HepG2 (cell line): ENCODE measurements around the gene HYAL1. TPM values are rescaled to one million over a fixed set of nuclear protein-coding genes. Genes with fewer than 3 reads are reported as not detected.
A peak's percentile ranks its signal among the peaks of the same experiment; 100 is the strongest.

Experiments used
- ATF7-NPFF ChIP-seq: sonication (generic); formaldehyde crosslinking; IDR thresholded peaks from 2 replicates; pipeline ENCODE4 v1.8.1; 2023; ENCODE audit warnings: mild to moderate bottlenecking, low read depth, missing genetic modification reagents, moderate library complexity
- CEBPG ChIP-seq: IDR thresholded peaks from 2 replicates; pipeline ENCODE4 v1.6.1; 2016
- E2F2 ChIP-seq: sonication (generic); formaldehyde crosslinking; IDR thresholded peaks from 2 replicates; pipeline ENCODE4 v1.4.0; 2020; ENCODE audit warnings: missing genetic modification reagents, borderline replicate concordance
- HIVEP1 ChIP-seq: sonication (generic); formaldehyde crosslinking; IDR thresholded peaks from 2 replicates; pipeline ENCODE4 v1.4.0; 2020; ENCODE audit warnings: mild to moderate bottlenecking, missing genetic modification reagents
- IRF9 ChIP-seq: sonication (generic); formaldehyde crosslinking; IDR thresholded peaks from 2 replicates; pipeline ENCODE4 v1.8.0; 2022; ENCODE audit warnings: missing genetic modification reagents, mild to moderate bottlenecking, borderline replicate concordance
- MEIS2 ChIP-seq: sonication (generic); formaldehyde crosslinking; IDR thresholded peaks from 2 replicates; pipeline ENCODE4 v1.9.0; 2021; ENCODE audit warnings: mild to moderate bottlenecking, missing genetic modification reagents
- NFKB2 ChIP-seq: sonication (generic); formaldehyde crosslinking; IDR thresholded peaks from 2 replicates; pipeline ENCODE4 v1.4.0; 2020; ENCODE audit warnings: missing genetic modification reagents, borderline replicate concordance
- NPAS2 ChIP-seq: sonication (generic); formaldehyde crosslinking; IDR thresholded peaks from 2 replicates; pipeline ENCODE4 v1.8.0; 2022; ENCODE audit warnings: mild to moderate bottlenecking, missing genetic modification reagents, borderline replicate concordance
- TCF12 ChIP-seq, 2 experiments: fragments of 450-650 bp in 1 of 2; sonication (generic) in 1 of 2; formaldehyde crosslinking in 1 of 2; IDR thresholded peaks; 2 replicates each; pipeline versions ENCODE4 v1.6.1 to v1.8.0; 2017 to 2022; ENCODE audit warnings: antibody characterized with exemption in 1 of 2, mild to moderate bottlenecking in 1 of 2, missing genetic modification reagents in 1 of 2, moderate library complexity in 1 of 2
- ZBTB44 ChIP-seq: sonication (generic); formaldehyde crosslinking; IDR thresholded peaks from 2 replicates; pipeline ENCODE4 v1.4.0; 2020; ENCODE audit warnings: missing genetic modification reagents
- ZKSCAN5 ChIP-seq: sonication (generic); formaldehyde crosslinking; IDR thresholded peaks from 2 replicates; pipeline ENCODE4 v1.5.1; 2020; ENCODE audit warnings: mild to moderate bottlenecking, missing genetic modification reagents
- ZKSCAN8 ChIP-seq: IDR thresholded peaks from 2 replicates; pipeline ENCODE4 v1.6.1; 2016; ENCODE audit warnings: borderline replicate concordance, missing genetic modification reagents, missing compliant biosample characterization
- ZNF264 ChIP-seq: sonication (generic); formaldehyde crosslinking; IDR thresholded peaks from 2 replicates; pipeline ENCODE4 v1.4.0; 2020; ENCODE audit warnings: missing genetic modification reagents
- ZNF496 ChIP-seq: sonication (generic); formaldehyde crosslinking; IDR thresholded peaks from 2 replicates; pipeline ENCODE4 v1.8.1; 2023; ENCODE audit warnings: mild to moderate bottlenecking, moderate library complexity, missing genetic modification reagents; ENCODE audit not compliant: insufficient replicate concordance
- ZNF792 ChIP-seq: IDR thresholded peaks from 2 replicates; pipeline ENCODE4 v1.6.1; 2016
- polyA plus RNA-seq, 8 experiments: library from polyadenylated mRNA; depleted of rRNA in 3 of 8; stranded (reverse) in 7 of 8; unstranded in 1 of 8; fragments of >200 nt; fragmentation: Illumina TruSeq in 4 of 8; extraction: Trizol in 4 of 8; gene quantifications; 2 replicates each; pipeline versions ENCODE4 v1.2.1 to v1.2.3, GENCODE V29; 2011 to 2016; ENCODE audit warnings: low read depth in 4 of 8, missing spikeins in 1 of 8, mixed read lengths in 1 of 8; ENCODE audit not compliant: insufficient read depth in 1 of 8
- total RNA-seq, 5 experiments: library from RNA; depleted of rRNA; stranded (reverse); fragments of >200 nt; fragmentation: Illumina TruSeq; extraction: Trizol; gene quantifications; 2 replicates each; pipeline ENCODE4 v1.2.3, GENCODE V29; 2016; ENCODE audit warnings: low read depth in 1 of 5
- TF ChIP-seq, protein P1 (sequence below), 2 experiments: sonication (generic) in 1 of 2; formaldehyde crosslinking in 1 of 2; IDR thresholded peaks; 2 replicates each; pipeline versions ENCODE4 v1.6.1 to v1.9.0; 2014 to 2022; ENCODE audit warnings: antibody characterized with exemption in 1 of 2, borderline replicate concordance in 1 of 2, inconsistent platforms in 1 of 2, low read depth in 1 of 2, missing genetic modification reagents in 1 of 2

HYAL1 gene
- total and polyA plus RNA-seq, 2 of the 13 experiments (the other 11 are each of a cell fraction or from before 2014, with no cell fraction given): 76.5 to 193 TPM

DNA sequence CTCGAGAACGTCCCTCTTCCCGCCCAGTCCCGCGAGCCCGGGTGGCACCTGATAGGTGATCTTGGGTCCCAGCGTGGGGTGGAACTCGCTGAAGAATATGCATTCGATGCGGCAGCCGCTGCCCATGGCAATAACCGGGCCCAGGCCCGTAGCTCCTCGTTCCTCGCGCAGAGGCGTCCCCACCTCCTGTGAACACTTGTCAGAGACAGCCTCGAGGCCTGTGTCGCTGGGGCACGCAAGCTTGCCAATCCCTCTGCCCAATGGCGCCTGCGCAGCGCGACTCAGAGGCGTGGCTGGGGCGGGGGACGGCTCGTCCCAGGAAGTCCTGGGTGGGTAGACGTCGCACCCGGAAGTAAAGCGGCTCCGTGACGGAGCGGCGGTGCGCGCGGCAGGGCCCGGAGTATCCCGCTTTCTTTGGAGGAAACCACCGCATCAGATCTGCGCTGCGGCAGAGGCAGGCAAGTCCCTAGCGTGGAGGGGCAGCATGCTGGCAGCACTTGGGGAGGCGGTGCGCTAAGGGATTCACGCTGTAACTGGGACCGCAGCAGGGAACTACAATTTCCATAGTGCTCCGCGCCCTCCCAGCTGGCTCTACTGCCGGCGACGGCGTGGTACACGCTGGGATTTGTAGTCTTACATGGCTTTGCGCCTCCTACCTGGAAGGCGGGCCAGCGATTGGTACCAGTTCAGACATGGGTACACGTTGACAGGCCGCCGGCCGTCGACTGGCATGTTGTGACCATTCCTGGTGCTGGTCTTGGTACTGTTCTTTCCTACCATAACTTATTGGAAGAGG is 47.4 kb upstream of the HYAL1 start, which contains the start of the genes CYB561D2 and NPRL2 (continued):
- TF ChIP-seq HIVEP1 (CRISPR knock-in tag): peak; percentile 97
- TF ChIP-seq ZNF264: peak; percentile 91; the same call in 1 of the 2 replicates
- peak; percentile 55; the same call in 1 of the 2 replicates for TF ChIP-seq ZKSCAN5 (CRISPR knock-in tag)
- TF ChIP-seq, protein P1, sequence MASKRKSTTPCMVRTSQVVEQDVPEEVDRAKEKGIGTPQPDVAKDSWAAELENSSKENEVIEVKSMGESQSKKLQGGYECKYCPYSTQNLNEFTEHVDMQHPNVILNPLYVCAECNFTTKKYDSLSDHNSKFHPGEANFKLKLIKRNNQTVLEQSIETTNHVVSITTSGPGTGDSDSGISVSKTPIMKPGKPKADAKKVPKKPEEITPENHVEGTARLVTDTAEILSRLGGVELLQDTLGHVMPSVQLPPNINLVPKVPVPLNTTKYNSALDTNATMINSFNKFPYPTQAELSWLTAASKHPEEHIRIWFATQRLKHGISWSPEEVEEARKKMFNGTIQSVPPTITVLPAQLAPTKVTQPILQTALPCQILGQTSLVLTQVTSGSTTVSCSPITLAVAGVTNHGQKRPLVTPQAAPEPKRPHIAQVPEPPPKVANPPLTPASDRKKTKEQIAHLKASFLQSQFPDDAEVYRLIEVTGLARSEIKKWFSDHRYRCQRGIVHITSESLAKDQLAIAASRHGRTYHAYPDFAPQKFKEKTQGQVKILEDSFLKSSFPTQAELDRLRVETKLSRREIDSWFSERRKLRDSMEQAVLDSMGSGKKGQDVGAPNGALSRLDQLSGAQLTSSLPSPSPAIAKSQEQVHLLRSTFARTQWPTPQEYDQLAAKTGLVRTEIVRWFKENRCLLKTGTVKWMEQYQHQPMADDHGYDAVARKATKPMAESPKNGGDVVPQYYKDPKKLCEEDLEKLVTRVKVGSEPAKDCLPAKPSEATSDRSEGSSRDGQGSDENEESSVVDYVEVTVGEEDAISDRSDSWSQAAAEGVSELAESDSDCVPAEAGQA (IDR thresholded peaks at IDR 0.05; ENCODE audit: low read depth): peak; percentile 37; the same call in 1 of the 2 replicates
- TF ChIP-seq, protein P1 (CRISPR knock-in tag; IDR thresholded peaks at IDR 0.05; ENCODE audit: borderline replicate concordance): peak; percentile 91; the same call in 1 of the 2 replicates
- TF ChIP-seq ZKSCAN8: peak; percentile 34; the same call in 1 of the 2 replicates
- TF ChIP-seq TCF12 (IDR thresholded peaks at IDR 0.05): no peak
- TF ChIP-seq TCF12 (CRISPR knock-in tag; IDR thresholded peaks at IDR 0.05): no peak
- TF ChIP-seq MEIS2 (CRISPR knock-in tag): peak; percentile 79
- TF ChIP-seq CEBPG (CRISPR knock-in tag): peak; percentile 61
- no peak for TF ChIP-seq NPAS2 (CRISPR knock-in tag)
- TF ChIP-seq ZNF792 (CRISPR knock-in tag): peak; percentile 96
- no peak for TF ChIP-seq ZNF496 (CRISPR knock-in tag)
- TF ChIP-seq E2F2 (CRISPR knock-in tag): peak; percentile 67
- no peak for TF ChIP-seq ZBTB44
- peak; percentile 98 for TF ChIP-seq ATF7-NPFF (CRISPR knock-in tag)
- TF ChIP-seq NFKB2: peak; percentile 98
- TF ChIP-seq IRF9 (CRISPR knock-in tag): peak; percentile 90
